Rectal smooth muscle tissue (tissue), 1 donor: ENCODE measurements around the gene AGMO.

ENCODE experiments used
- H3K27ac ChIP-seq: one replicate; pipeline ENCODE4 v1.7.0; 2013; ENCODE audit warnings: low read depth, low read length, inconsistent platforms
- H3K27me3 ChIP-seq: one replicate; pipeline ENCODE4 v1.7.0; 2013; ENCODE audit warnings: low read length; ENCODE audit not compliant: control insufficient read depth, insufficient read depth
- H3K36me3 ChIP-seq: one replicate; pipeline ENCODE4 v1.7.0; 2013; ENCODE audit warnings: low read length; ENCODE audit not compliant: control insufficient read depth, insufficient read depth
- H3K4me1 ChIP-seq: one replicate; pipeline ENCODE4 v1.7.0; 2013; ENCODE audit warnings: low read length; ENCODE audit not compliant: control insufficient read depth, insufficient read depth
- H3K4me3 ChIP-seq: one replicate; pipeline ENCODE4 v1.7.0; 2013; ENCODE audit warnings: low read length
- H3K9ac ChIP-seq: one replicate; pipeline ENCODE4 v1.7.0; 2013; ENCODE audit warnings: low read length

AGMO gene

GRCh38 chr7:15252181-15252580 lies 309.6 kb downstream of the AGMO start:
- Histone ChIP-seq H3K4me1 (no peaks in the 10 kb centered on the region), H3K27me3 (no peaks in the 10 kb centered on the region), H3K27ac (no peak overlapping the region), H3K4me3 (no peak overlapping the region), H3K36me3 (no peaks in the 10 kb centered on the region), H3K9ac (no peak overlapping the region)

GRCh38 chr7:15248514-15248913 lies 313.3 kb downstream of the AGMO start:
- H3K4me1 ChIP-seq: no peaks in the 10 kb centered on the region
- H3K27me3 ChIP-seq: no peaks in the 10 kb centered on the region
- no peak overlapping the region for H3K4me3 ChIP-seq
- H3K27ac ChIP-seq: no peak overlapping the region
- no peaks in the 10 kb centered on the region for H3K36me3 ChIP-seq
- no peak overlapping the region for H3K9ac ChIP-seq

DNA sequence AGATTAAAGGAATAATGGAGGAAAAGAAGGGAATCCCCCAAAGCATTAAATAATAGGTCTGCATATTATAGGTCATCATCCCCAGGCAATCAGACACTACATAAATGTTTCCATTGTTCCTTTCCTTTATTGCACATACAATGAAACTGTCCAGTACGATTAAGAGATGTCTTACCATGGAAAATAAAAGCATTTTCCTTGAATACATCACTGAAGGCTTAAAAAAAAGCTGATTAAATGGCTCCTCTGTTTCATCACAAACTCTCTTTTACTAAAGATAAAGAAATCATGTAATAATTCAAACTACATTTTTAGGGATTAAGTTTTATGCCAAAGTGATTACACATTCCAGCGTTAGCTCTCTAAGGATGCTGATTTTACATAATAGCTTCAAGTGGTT lies 316.0 kb downstream of the AGMO start:
- no peak overlapping the region for H3K27ac ChIP-seq
- H3K27me3 ChIP-seq: no peaks in the 10 kb centered on the region
- no peak overlapping the region for H3K4me3 ChIP-seq
- no peaks in the 10 kb centered on the region for H3K36me3 ChIP-seq
- no peak overlapping the region for H3K9ac ChIP-seq
- no peaks in the 10 kb centered on the region for H3K4me1 ChIP-seq

DNA sequence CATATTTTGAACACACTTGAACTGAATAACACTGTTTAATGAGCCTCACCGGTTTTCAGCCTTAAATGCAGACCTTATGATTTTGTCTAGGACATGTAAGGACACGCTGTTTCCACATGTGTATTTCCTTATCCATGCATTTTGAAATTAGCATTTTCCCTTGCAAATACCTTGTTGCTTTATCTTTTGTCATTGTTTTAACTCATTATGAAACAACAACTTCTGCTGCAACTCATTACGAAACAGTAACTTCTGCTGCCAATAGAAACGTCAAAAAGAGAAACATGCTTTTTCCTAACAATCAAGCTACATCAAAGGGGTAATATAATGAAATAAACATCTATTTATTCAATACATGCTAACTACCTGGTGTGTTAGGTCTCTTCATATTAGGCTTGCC lies 322.0 kb downstream of the AGMO start:
- H3K9ac ChIP-seq: no peak overlapping the region
- H3K27ac ChIP-seq: no peak overlapping the region
- no peaks in the 10 kb centered on the region for H3K27me3 ChIP-seq
- H3K4me1 ChIP-seq: no peaks in the 10 kb centered on the region
- H3K4me3 ChIP-seq: no peak overlapping the region
- H3K36me3 ChIP-seq: no peaks in the 10 kb centered on the region

GRCh38 chr7:15236952-15237351 lies 324.9 kb downstream of the AGMO start:
- Histone ChIP-seq H3K27ac (no peak overlapping the region), H3K4me3 (no peak overlapping the region), H3K27me3 (no peaks in the 10 kb centered on the region), H3K36me3 (no peaks in the 10 kb centered on the region), H3K9ac (no peak overlapping the region), H3K4me1 (no peaks in the 10 kb centered on the region)

GRCh38 chr7:15234431-15234830 lies 327.4 kb downstream of the AGMO start:
- no peak overlapping the region for H3K4me3 ChIP-seq
- no peak overlapping the region for H3K9ac ChIP-seq
- no peak overlapping the region for H3K27ac ChIP-seq
- no peaks in the 10 kb centered on the region for H3K4me1 ChIP-seq
- H3K27me3 ChIP-seq: no peaks in the 10 kb centered on the region
- no peaks in the 10 kb centered on the region for H3K36me3 ChIP-seq

DNA sequence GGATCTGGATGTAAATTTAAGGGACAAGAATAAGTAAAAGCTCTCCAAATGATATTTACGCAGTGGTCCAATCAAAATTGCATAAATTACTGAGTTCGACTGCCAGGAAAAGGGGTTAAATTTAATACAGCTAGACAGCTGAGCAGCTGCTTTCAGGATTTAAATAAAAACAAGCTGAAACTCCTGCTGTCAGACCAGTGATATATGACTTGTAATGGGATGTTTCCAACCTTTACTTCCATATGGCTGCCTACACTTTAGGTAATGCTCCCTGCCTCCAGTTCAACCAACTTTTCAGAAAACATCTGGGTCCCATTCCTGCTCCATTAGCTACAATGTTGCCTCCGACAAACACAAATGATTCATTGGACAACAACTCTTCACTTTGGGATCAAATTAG lies 333.0 kb downstream of the AGMO start:
- Histone ChIP-seq H3K4me3 (no peak overlapping the region), H3K27me3 (no peaks in the 10 kb centered on the region), H3K36me3 (no peaks in the 10 kb centered on the region), H3K27ac (no peak overlapping the region), H3K9ac (no peak overlapping the region), H3K4me1 (no peaks in the 10 kb centered on the region)

- Histone ChIP-seq H3K4me3 (no peak overlapping the region), H3K27me3 (no peaks in the 10 kb centered on the region), H3K4me1 (no peaks in the 10 kb centered on the region), H3K9ac (no peak overlapping the region), H3K27ac (no peak overlapping the region), H3K36me3 (no peaks in the 10 kb centered on the region)
Observed at GRCh38 chr7:15225981-15226380, 335.8 kb downstream of the AGMO start.

- H3K9ac ChIP-seq: no peak overlapping the region
- no peaks in the 10 kb centered on the region for H3K36me3 ChIP-seq
- H3K4me3 ChIP-seq: no peak overlapping the region
- H3K27me3 ChIP-seq: no peaks in the 10 kb centered on the region
- H3K4me1 ChIP-seq: no peaks in the 10 kb centered on the region
- no peak overlapping the region for H3K27ac ChIP-seq
Observed at GRCh38 chr7:15219758-15220157, 342.1 kb downstream of the AGMO start.

DNA sequence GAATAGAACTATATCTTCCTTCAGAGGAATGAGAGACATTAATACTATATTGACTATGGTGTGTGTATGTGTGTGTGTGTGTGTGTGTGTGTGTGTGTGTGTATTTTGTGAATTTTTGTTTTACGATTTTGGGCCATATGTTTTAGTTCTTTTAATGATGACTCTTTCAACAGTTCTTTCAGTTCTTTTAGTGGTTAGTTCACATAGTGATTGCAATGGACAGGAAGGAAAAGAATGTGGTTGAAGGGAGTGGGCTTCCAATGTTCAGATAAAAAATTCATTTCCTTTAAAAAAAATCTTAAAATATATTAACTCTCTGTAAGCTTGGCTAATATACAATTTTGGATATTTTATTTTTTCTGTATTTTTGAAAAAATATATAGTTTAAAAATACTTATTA lies 343.6 kb downstream of the AGMO start:
- no peak overlapping the region for H3K4me3 ChIP-seq
- H3K27me3 ChIP-seq: no peaks in the 10 kb centered on the region
- H3K4me1 ChIP-seq: no peaks in the 10 kb centered on the region
- H3K27ac ChIP-seq: no peak overlapping the region
- no peaks in the 10 kb centered on the region for H3K36me3 ChIP-seq
- no peak overlapping the region for H3K9ac ChIP-seq

DNA sequence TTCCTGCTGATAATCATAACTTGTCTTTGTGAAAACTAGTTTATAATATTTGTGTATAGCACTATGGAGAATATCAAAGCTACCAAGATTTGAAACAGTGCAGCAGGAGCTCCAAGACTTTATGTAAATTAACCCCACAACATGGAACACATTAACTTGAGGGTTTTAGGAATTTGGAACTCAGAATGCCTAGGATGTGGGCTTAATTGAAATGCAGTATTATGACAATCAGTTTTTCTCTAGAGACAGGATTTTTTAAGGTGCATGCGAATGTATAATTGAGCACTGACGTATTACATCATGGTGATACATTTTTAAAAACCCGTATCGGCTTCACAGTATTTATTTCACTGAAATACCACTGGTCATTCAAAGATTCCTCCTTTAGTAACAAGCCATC lies 346.2 kb downstream of the AGMO start:
- Histone ChIP-seq H3K4me3 (no peak overlapping the region), H3K4me1 (no peaks in the 10 kb centered on the region), H3K27ac (no peak overlapping the region), H3K27me3 (no peaks in the 10 kb centered on the region), H3K9ac (no peak overlapping the region), H3K36me3 (no peaks in the 10 kb centered on the region)

DNA sequence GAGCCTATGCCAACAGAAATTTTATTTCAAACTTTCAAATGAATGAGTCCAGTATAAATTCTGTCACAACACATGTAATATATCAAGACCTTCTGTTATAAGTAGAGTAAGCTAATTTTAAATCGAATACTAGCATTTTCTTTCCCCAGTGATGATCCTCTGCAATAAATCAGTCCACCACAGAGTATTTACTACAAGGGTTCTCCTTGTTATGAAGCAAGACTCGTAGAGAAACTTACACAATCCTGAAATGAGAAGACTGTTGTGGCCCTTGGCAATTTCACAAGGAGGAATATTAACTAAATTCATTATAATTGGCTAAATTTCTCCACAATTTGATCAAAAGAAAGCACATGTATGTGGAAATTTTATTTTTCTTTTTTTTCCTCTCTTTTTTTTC lies 346.8 kb downstream of the AGMO start:
- Histone ChIP-seq H3K4me3 (no peak overlapping the region), H3K27me3 (no peaks in the 10 kb centered on the region), H3K36me3 (no peaks in the 10 kb centered on the region), H3K4me1 (no peaks in the 10 kb centered on the region), H3K27ac (no peak overlapping the region), H3K9ac (no peak overlapping the region)

- H3K27me3 ChIP-seq: no peaks in the 10 kb centered on the region
- H3K27ac ChIP-seq: no peak overlapping the region
- H3K4me1 ChIP-seq: no peaks in the 10 kb centered on the region
- no peak overlapping the region for H3K9ac ChIP-seq
- H3K4me3 ChIP-seq: no peak overlapping the region
- no peaks in the 10 kb centered on the region for H3K36me3 ChIP-seq
Observed at GRCh38 chr7:15213093-15213492, 348.7 kb downstream of the AGMO start.

- no peaks in the 10 kb centered on the region for H3K27me3 ChIP-seq
- H3K9ac ChIP-seq: no peak overlapping the region
- H3K27ac ChIP-seq: no peak overlapping the region
- no peak overlapping the region for H3K4me3 ChIP-seq
- no peaks in the 10 kb centered on the region for H3K36me3 ChIP-seq
- H3K4me1 ChIP-seq: no peaks in the 10 kb centered on the region
Observed at GRCh38 chr7:15209429-15209828, 352.4 kb downstream of the AGMO start.
